A549 (cell line): Measurements from ENCODE around the gene TMUB2. TPM values are rescaled to one million over a fixed set of nuclear protein-coding genes. Genes with fewer than 3 reads are reported as not detected.

ENCODE experiments used
- ATAC-seq, 2 experiments: fragments of 200-7000 bp in 1 of 2; fragments of >200 bp in 1 of 2; cut with Nextera tagmentation in 1 of 2; cut with Tn5 transposase in 1 of 2; 3 replicates each; pipeline versions ENCODE4 v1.8.0 to v1.9.1; 2018 to 2020; ENCODE audit warnings: mild to moderate bottlenecking in 1 of 2, moderate library complexity in 1 of 2
- CTCF ChIA-PET: fragments of 300-600 bp; sonication (Branson Sonifier 250); formaldehyde crosslinking; extraction: SDS; loops from one replicate; lab custom pipeline; 2021; ENCODE audit warnings: antibody characterized with exemption, inconsistent platforms; lab: Yijun Ruan, JAX
- POLR2A ChIA-PET: fragments of 350-600 bp; formaldehyde crosslinking; extraction: SDS; loops from one replicate; lab custom pipeline; 2021; ENCODE audit warnings: antibody characterized with exemption, inconsistent platforms; lab: Yijun Ruan, JAX
- DNase-seq, 2 experiments: peaks; one replicate each; pipeline versions ENCODE4 v3.0.0 to v3.0.0-alpha.2; 2011 to 2016; ENCODE audit warnings: low read depth in 1 of 2, low spot score in 1 of 2
- FAIRE-seq: peaks from 2 replicates; lab custom pipeline; 2011; peaks lifted over from hg19 to GRCh38; lab: Jason Lieb, UNC
- H3K27ac ChIP-seq, 2 experiments: fragments of >200 bp; sonication (Bioruptor Twin); formaldehyde crosslinking; 3 replicates each; pipeline ENCODE4 v1.5.1; 2016 to 2017
- H3K4me1 ChIP-seq: fragments of >200 bp; sonication (Bioruptor Twin); formaldehyde crosslinking; 3 replicates; pipeline ENCODE4 v1.6.1; 2016
- H3K4me2 ChIP-seq: fragments of >200 bp; sonication (Bioruptor Twin); formaldehyde crosslinking; 3 replicates; pipeline ENCODE4 v1.6.1; 2016
- H3K4me3 ChIP-seq: fragments of >200 bp; sonication (Bioruptor Twin); formaldehyde crosslinking; 3 replicates; pipeline ENCODE4 v1.5.1; 2016
- H3K9me3 ChIP-seq: fragments of >200 bp; sonication (Bioruptor Twin); formaldehyde crosslinking; 3 replicates; pipeline ENCODE4 v1.6.1; 2016
- ATOH8 ChIP-seq: fragments of 250-450 bp; sonication (Bioruptor Pico); IDR thresholded peaks from 2 replicates; pipeline ENCODE4 v1.5.0; 2020; ENCODE audit warnings: low read depth, mild to moderate bottlenecking, moderate library complexity
- CEBPB ChIP-seq, 2 experiments: fragments of >200 bp in 1 of 2; sonication (Bioruptor Twin) in 1 of 2; formaldehyde crosslinking in 1 of 2; IDR thresholded peaks; 2 replicates each; pipeline ENCODE4 v1.6.1; 2012 to 2016
- CHD4 ChIP-seq: fragments of 200-600 bp; sonication (generic); IDR thresholded peaks from 2 replicates; pipeline ENCODE4 v1.6.1; 2016; ENCODE audit warnings: antibody characterized with exemption, mild to moderate bottlenecking, borderline replicate concordance
- EHF ChIP-seq: fragments of 250-450 bp; sonication (Bioruptor Pico); IDR thresholded peaks from 2 replicates; pipeline ENCODE4 v1.5.0; 2020; ENCODE audit warnings: mild to moderate bottlenecking
- EHMT2 ChIP-seq: fragments of 200-600 bp; sonication (generic); IDR thresholded peaks from 2 replicates; pipeline ENCODE4 v1.6.1; 2016; ENCODE audit warnings: antibody characterized with exemption, low read depth, mild to moderate bottlenecking, moderate library complexity
- ELK1 ChIP-seq: fragments of 150-350 bp; IDR thresholded peaks from 2 replicates; pipeline ENCODE4 v1.6.1; 2014; ENCODE audit warnings: low read depth, mild to moderate bottlenecking, low read length
- EP300 ChIP-seq, 2 experiments: fragments of >200 bp; sonication (Bioruptor Twin); formaldehyde crosslinking; IDR thresholded peaks; 2 replicates in 1 of 2; 3 replicates in 1 of 2; pipeline ENCODE4 v1.6.1; 2016 to 2017
- ESRRA ChIP-seq: fragments of 150-350 bp; IDR thresholded peaks from 2 replicates; pipeline ENCODE4 v1.6.1; 2014; ENCODE audit warnings: mild to moderate bottlenecking, low read length, borderline replicate concordance
- FOXS1 ChIP-seq: fragments of 250-450 bp; sonication (Bioruptor Pico); IDR thresholded peaks from 2 replicates; pipeline ENCODE4 v1.5.0; 2020; ENCODE audit warnings: mild to moderate bottlenecking, moderate library complexity
- GATA3 ChIP-seq: IDR thresholded peaks from 2 replicates; pipeline ENCODE4 v1.6.1; 2012; ENCODE audit warnings: borderline replicate concordance
- HEYL ChIP-seq: fragments of 250-450 bp; sonication (Bioruptor Pico); IDR thresholded peaks from 2 replicates; pipeline ENCODE4 v1.8.0; 2021; ENCODE audit warnings: mild to moderate bottlenecking, moderate library complexity
- KDM5A ChIP-seq: fragments of 200-600 bp; sonication (generic); IDR thresholded peaks from 2 replicates; pipeline ENCODE4 v1.6.1; 2016; ENCODE audit warnings: antibody characterized with exemption, mild to moderate bottlenecking
- MAFK ChIP-seq: fragments of 450-650 bp; IDR thresholded peaks from 2 replicates; pipeline ENCODE4 v1.6.1; 2014; ENCODE audit not compliant: partially characterized antibody
- NFE2L2 ChIP-seq: fragments of 150-350 bp; conservative IDR thresholded peaks from 2 replicates; pipeline ENCODE4 v1.6.1; 2014; ENCODE audit warnings: low read length
- NR3C1 ChIP-seq: fragments of >200 bp; sonication (Bioruptor Twin); formaldehyde crosslinking; IDR thresholded peaks from 3 replicates; pipeline ENCODE4 v1.6.1; 2017
- PBX3 ChIP-seq: IDR thresholded peaks from 2 replicates; pipeline ENCODE4 v1.6.1; 2012
- POLR2A ChIP-seq: IDR thresholded peaks from 2 replicates; pipeline ENCODE4 v1.6.1; 2012; ENCODE audit warnings: mild to moderate bottlenecking, low read length
- RAD21 ChIP-seq, 2 experiments: fragments of >200 bp in 1 of 2; sonication (Bioruptor Twin) in 1 of 2; formaldehyde crosslinking in 1 of 2; IDR thresholded peaks in 1 of 2; conservative IDR thresholded peaks in 1 of 2; 2 replicates in 1 of 2; 3 replicates in 1 of 2; pipeline ENCODE4 v1.6.1; 2012 to 2018; ENCODE audit warnings: inconsistent platforms in 1 of 2
- RARB ChIP-seq: fragments of 250-450 bp; sonication (Bioruptor Pico); IDR thresholded peaks from 2 replicates; pipeline ENCODE4 v1.8.0; 2021; ENCODE audit warnings: mild to moderate bottlenecking, moderate library complexity
- RCOR1 ChIP-seq: fragments of 150-350 bp; IDR thresholded peaks from 2 replicates; pipeline ENCODE4 v1.6.1; 2014; ENCODE audit warnings: antibody characterized with exemption, low read length, low read depth
- REST ChIP-seq: fragments of 200-600 bp; sonication (generic); IDR thresholded peaks from 2 replicates; pipeline ENCODE4 v1.6.1; 2016; ENCODE audit warnings: antibody characterized with exemption, mild to moderate bottlenecking, moderate library complexity
- RFX5 ChIP-seq: fragments of 450-650 bp; IDR thresholded peaks from 2 replicates; pipeline ENCODE4 v1.7.1; 2014; ENCODE audit warnings: antibody characterized with exemption, mild to moderate bottlenecking, moderate library complexity
- SMC3 ChIP-seq: fragments of >200 bp; sonication (Bioruptor Twin); formaldehyde crosslinking; IDR thresholded peaks from 3 replicates; pipeline ENCODE4 v1.6.1; 2018; ENCODE audit warnings: inconsistent platforms
- ZC3H11A ChIP-seq: fragments of 450-650 bp; IDR thresholded peaks from 2 replicates; pipeline ENCODE4 v1.6.1; 2014; ENCODE audit warnings: antibody characterized with exemption, mild to moderate bottlenecking
- WGBS: methylation state at CpG from one replicate; pipeline ENCODE4 v1.1.6; 2017; ENCODE audit errors: missing lambda C conversion rate; 5-methylcytosine and 5-hydroxymethylcytosine counted together
- polyA plus RNA-seq, 4 experiments: library from polyadenylated mRNA; depleted of rRNA in 3 of 4; stranded (reverse); fragments of >200 nt; fragmentation: RNase III in 1 of 4; extraction: RNeasy Plus Mini Kit Qiagen cat#74134 plus additional on column Dnase treatment in 1 of 4; gene quantifications; 2 replicates in 3 of 4; 3 replicates in 1 of 4; pipeline ENCODE4 v1.2.3, GENCODE V29; 2011 to 2017
- TF ChIP-seq, protein P1 (sequence below): IDR thresholded peaks from 2 replicates; pipeline ENCODE4 v1.6.1; 2012
- TF ChIP-seq, protein P2 (sequence below): IDR thresholded peaks from 2 replicates; pipeline ENCODE4 v1.6.1; 2012; ENCODE audit warnings: low read depth, borderline replicate concordance

TMUB2 gene
- polyA plus RNA-seq, 2 of the 4 experiments (the other 2 are of a cell fraction): 36.2 to 42.0 TPM

GRCh38 chr17:44207319-44207718, 20.5 kb downstream of the TMUB2 start (continued):
- TF ChIP-seq ATOH8 (CRISPR knock-in tag) (no peak), CEBPB (IDR thresholded peaks at IDR 0.05) (no peak)

- WGBS: 89% methylated on average over 5 of the region's 5 CpGs
- H3K27ac ChIP-seq: no peak overlapping the region
- no peak for TF ChIP-seq POLR2A
- no peak for TF ChIP-seq HEYL (CRISPR knock-in tag)
- TF ChIP-seq ELK1: no peak
- no peak for TF ChIP-seq KDM5A
- TF ChIP-seq RCOR1: no peak
- TF ChIP-seq ESRRA: no peak
- TF ChIP-seq ZC3H11A: no peak
- no peak for TF ChIP-seq NR3C1
- TF ChIP-seq REST: no peak
- TF ChIP-seq EHF (CRISPR knock-in tag): no peak
- H3K9me3 ChIP-seq: no peaks in the 10 kb centered on the region
- ATAC-seq (no peak), DNase-seq (no peak), FAIRE-seq (no peak)
- H3K4me2 ChIP-seq: no peak overlapping the region
- peaks cover 47% of the 10 kb centered on the region for H3K4me1 ChIP-seq
- ChIA-PET POLR2A (interaction anchor here (1.3 to 3.0 kb wide), 3 partner anchors 14 to 125 kb away, joined by 3 to 10 read pairs (median 3); partner anchors contain the start of gene TMUB2), CTCF (interaction anchor here (0.6 to 9.4 kb wide), 7 partner anchors 9 to 156 kb away, joined by 3 to 159 read pairs (median 5); partner anchors contain the start of genes FAM171A2, SLC25A39 and UBTF)
- H3K4me3 ChIP-seq: no peak overlapping the region
These were observed 21.0 kb downstream of the TMUB2 start for GRCh38 chr17:44207743-44208142.

- ATAC-seq: no peak
- 74% methylated on average over 11 of the region's 11 CpGs for WGBS
- TF ChIP-seq PBX3: no peak
- no peak for TF ChIP-seq MAFK
- TF ChIP-seq RARB: no peak
- no peak for TF ChIP-seq SMC3
- TF ChIP-seq, protein P1, sequence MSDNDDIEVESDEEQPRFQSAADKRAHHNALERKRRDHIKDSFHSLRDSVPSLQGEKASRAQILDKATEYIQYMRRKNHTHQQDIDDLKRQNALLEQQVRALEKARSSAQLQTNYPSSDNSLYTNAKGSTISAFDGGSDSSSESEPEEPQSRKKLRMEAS: no peak
- TF ChIP-seq EP300 (IDR thresholded peaks at IDR 0.05): no peak
- TF ChIP-seq CHD4: no peak
- TF ChIP-seq NFE2L2: no peak
- TF ChIP-seq RAD21 (conservative IDR thresholded peaks at IDR 0.05 in 1 of 2, IDR thresholded peaks at IDR 0.05 in 1 of 2): no peak
- TF ChIP-seq, protein P2, sequence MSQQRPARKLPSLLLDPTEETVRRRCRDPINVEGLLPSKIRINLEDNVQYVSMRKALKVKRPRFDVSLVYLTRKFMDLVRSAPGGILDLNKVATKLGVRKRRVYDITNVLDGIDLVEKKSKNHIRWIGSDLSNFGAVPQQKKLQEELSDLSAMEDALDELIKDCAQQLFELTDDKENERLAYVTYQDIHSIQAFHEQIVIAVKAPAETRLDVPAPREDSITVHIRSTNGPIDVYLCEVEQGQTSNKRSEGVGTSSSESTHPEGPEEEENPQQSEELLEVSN: no peak
- no peak for TF ChIP-seq FOXS1 (CRISPR knock-in tag)
- no peak for TF ChIP-seq RFX5
- no peak for TF ChIP-seq ELK1
- no peak for TF ChIP-seq EHMT2
- TF ChIP-seq GATA3: no peak
- peaks cover 30% of the 10 kb centered on the region for H3K4me1 ChIP-seq
- CTCF ChIA-PET: interaction anchor here (0.6 to 10.7 kb wide), 62 partner anchors 7 to 509 kb away, joined by 3 to 246 read pairs (median 4); partner anchors contain the start of genes ASB16, FAM171A2, GRN and RUNDC3A
- POLR2A ChIA-PET: interaction anchor here (0.5 to 2.3 kb wide), 7 partner anchors 9 to 1615 kb away, joined by 3 to 9 read pairs (median 5); partner anchors contain the start of genes ATXN7L3 and GRN
- no peak for FAIRE-seq
- no peak overlapping the region for H3K4me3 ChIP-seq
- peak overlapping the region in 1 of 2 experiments; percentile 65; a peak in 2 of 6 replicates for H3K27ac ChIP-seq
- no peaks in the 10 kb centered on the region for H3K9me3 ChIP-seq
- DNase-seq: no peak
- H3K4me2 ChIP-seq: no peak overlapping the region
These were observed 23.1 kb downstream of the TMUB2 start for GRCh38 chr17:44209786-44210341.
